Measurements from ENCODE around the gene CHST15.

DNA sequence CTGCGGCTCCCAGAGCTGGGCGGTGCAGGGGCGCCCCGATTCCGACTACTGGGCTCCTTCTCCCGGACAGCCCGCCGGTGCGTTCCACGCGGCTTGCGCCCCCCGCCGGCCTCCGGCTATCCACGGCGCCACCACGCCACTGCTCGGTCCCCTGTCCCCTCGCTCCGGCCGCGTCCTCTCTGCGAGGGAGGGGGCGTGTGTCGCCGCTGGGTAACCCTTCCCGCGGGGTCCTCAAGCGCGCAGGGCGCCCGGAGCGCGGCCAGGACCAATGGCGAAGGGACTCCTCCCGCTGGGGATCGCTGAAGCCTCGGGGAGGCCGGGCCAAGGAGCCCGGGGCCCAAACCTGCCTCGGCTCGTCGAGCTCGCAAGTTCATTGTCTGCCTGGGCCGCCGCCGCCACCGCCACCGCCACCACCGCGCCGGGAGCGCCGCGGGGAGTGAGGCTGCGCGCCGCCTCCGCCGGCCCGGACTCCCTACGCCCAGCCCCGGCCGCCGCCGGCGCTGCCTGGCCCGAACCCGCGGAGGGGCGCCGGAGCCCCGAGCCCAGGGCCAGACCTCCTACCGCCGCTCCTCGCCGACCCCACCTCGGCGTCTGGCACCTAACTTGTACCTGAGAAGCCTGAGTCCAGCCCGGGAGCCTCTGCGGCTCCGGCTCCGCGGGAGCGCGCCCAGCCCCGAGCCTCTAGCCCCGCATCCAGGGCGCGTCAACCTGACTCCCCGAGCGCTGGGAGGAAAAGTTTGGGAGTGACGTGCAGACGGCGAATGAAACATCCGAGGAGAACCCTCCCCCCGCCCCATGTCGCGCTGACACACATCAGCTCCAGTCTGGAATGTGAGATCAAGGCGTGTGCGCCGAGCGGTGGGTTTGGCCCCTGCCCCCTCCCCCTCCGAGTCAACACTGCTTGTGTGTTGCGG lies at the start of gene CHST15:
- TF ChIP-seq POLR2A (IDR thresholded peaks at IDR 0.05; ENCODE audit: low read depth, low read length) = no peak
- TF ChIP-seq POLR2AphosphoS5 (IDR thresholded peaks at IDR 0.05; ENCODE audit: low read depth, low read length) = no peak
- TF ChIP-seq TAF1 (IDR thresholded peaks at IDR 0.05; ENCODE audit: low read depth, low read length) = no peak

Measured in GM12891 (cell line).